Lung microvascular endothelial cell (primary cell): ENCODE data around the gene KRT6A. TPM values are rescaled to one million over a fixed set of nuclear protein-coding genes. Genes with fewer than 3 reads are reported as not detected.

Experiments used
- total RNA-seq: library from RNA; depleted of rRNA; stranded (reverse); fragments of >200 nt; gene quantifications from 2 replicates; pipeline ENCODE4 v1.2.1, GENCODE V29; 2014

Gene KRT6A
- total RNA-seq, 1 donor from 2014 or later, result not detected

Other genes with a start within 250 kb of the KRT6A start
- not detected in 2 replicates for gene KRT86, start 218.6 kb downstream of the KRT6A start, total RNA-seq
- gene KRT81, start 201.7 kb downstream of the KRT6A start, total RNA-seq, result under 0.01 TPM in 1 of 2 replicates, not detected in the other
- not detected in 2 replicates for gene KRT83, start 171.9 kb downstream of the KRT6A start, total RNA-seq
- not detected in 2 replicates for gene KRT85, start 125.8 kb downstream of the KRT6A start, total RNA-seq
- gene KRT84, start 107.6 kb downstream of the KRT6A start, total RNA-seq, result not detected in 2 replicates
- gene KRT82, start 86.9 kb downstream of the KRT6A start, total RNA-seq, result not detected in 2 replicates
- gene KRT75, start 58.9 kb downstream of the KRT6A start, total RNA-seq, result not detected in 2 replicates
- not detected in 2 replicates for gene KRT6B, start 41.1 kb downstream of the KRT6A start, total RNA-seq
- gene KRT6C, start 19.5 kb downstream of the KRT6A start, total RNA-seq, result not detected in 2 replicates
- gene KRT5, start 27.1 kb upstream of the KRT6A start, total RNA-seq, result not detected in 2 replicates
- not detected in 2 replicates for gene KRT71, start 59.9 kb upstream of the KRT6A start, total RNA-seq
- gene KRT74, start 80.6 kb upstream of the KRT6A start, total RNA-seq, result not detected in 2 replicates
- not detected in 2 replicates for gene KRT72, start 108.2 kb upstream of the KRT6A start, total RNA-seq
- not detected in 2 replicates for gene KRT73, start 125.3 kb upstream of the KRT6A start, total RNA-seq
- gene KRT2, start 159.0 kb upstream of the KRT6A start, total RNA-seq, result not detected in 2 replicates
- not detected in 2 replicates for gene KRT1, start 187.2 kb upstream of the KRT6A start, total RNA-seq
- gene KRT77, start 210.3 kb upstream of the KRT6A start, total RNA-seq, result not detected in 2 replicates